Mucosa of descending colon (tissue), 3 donors: Measurements from ENCODE around the gene LMX1B. TPM values are rescaled to one million over a fixed set of nuclear protein-coding genes. Genes with fewer than 3 reads are reported as not detected.

Experiments
- ATAC-seq: fragments of 200-7000 bp; cut with Tn5 transposase; one replicate; pipeline ENCODE4 v1.9.1; 2020; ENCODE audit warnings: mild to moderate bottlenecking, moderate library complexity
- DNase-seq, 3 donors: peaks; one replicate each; pipeline ENCODE4 v3.0.0-alpha.2; 2020
- H3K36me3 ChIP-seq: fragments of 200-600 bp; one replicate; pipeline ENCODE4 v1.8.0; 2021; ENCODE audit warnings: low read depth, mild to moderate bottlenecking
- H3K4me1 ChIP-seq: fragments of 200-600 bp; one replicate; pipeline ENCODE4 v1.8.0; 2021; ENCODE audit warnings: low read depth, mild to moderate bottlenecking
- H3K4me3 ChIP-seq: fragments of 200-600 bp; one replicate; pipeline ENCODE4 v1.8.0; 2021; ENCODE audit warnings: mild to moderate bottlenecking
- H3K9me3 ChIP-seq: fragments of 200-600 bp; one replicate; pipeline ENCODE4 v1.8.0; 2021; ENCODE audit warnings: mild to moderate bottlenecking
- CTCF ChIP-seq: fragments of 200-600 bp; IDR thresholded peaks from one replicate; pipeline ENCODE4 v1.8.0; 2022; ENCODE audit warnings: antibody characterized with exemption, mild to moderate bottlenecking
- intact Hi-C, 2 donors: fragments of 100-400 bp; cut with DNase I in 1 of 2; cut with micrococcal nuclease in 1 of 2; formaldehyde crosslinking; loops; one replicate each; pipeline versions ENCODE4 v1.11.0 to v1.11.1; 2022; cut with DNase I, micrococcal nuclease
- total RNA-seq, 3 donors: library from RNA; stranded (reverse); fragmentation: NEBNext Ultra II Directional in 2 of 3; extraction: Animal tissue kit (Norgen Biotek cat#: 25700) in 2 of 3; gene quantifications; one replicate each; pipeline versions ENCODE4 v1.2.1 to v1.2.4, GENCODE V29; 2021 to 2023
- donor health status: DM: no; HTN: no; CAD: no; lungs with moderate emphysema.
- donor health status: DM: no; HTN: no; CAD: no.
- donor health status: DM: no; HTN: yes; CAD: no.

LMX1B gene
- total RNA-seq, 3 donors from 2014 or later: 0.14 to 0.51 TPM; not detected in 1

- no peak overlapping the region for H3K4me3 ChIP-seq
- no peak for DNase-seq
- TF ChIP-seq CTCF: no peak
- no peaks in the 10 kb centered on the region for H3K9me3 ChIP-seq
- H3K4me1 ChIP-seq: no peaks in the 10 kb centered on the region
- H3K36me3 ChIP-seq: no peaks in the 10 kb centered on the region
- ATAC-seq: no peak
- intact Hi-C loops: no loop called here
Measured at GRCh38 chr9:126683698-126684044, 69.9 kb downstream of the LMX1B start.

- no peak for ATAC-seq
- H3K4me3 ChIP-seq: no peak overlapping the region
- no peaks in the 10 kb centered on the region for H3K36me3 ChIP-seq
- H3K4me1 ChIP-seq: no peaks in the 10 kb centered on the region
- H3K9me3 ChIP-seq: no peaks in the 10 kb centered on the region
- DNase-seq: no peak
- TF ChIP-seq CTCF: no peak
- intact Hi-C loops: no loop called here
Measured at GRCh38 chr9:126684345-126684744, 70.6 kb downstream of the LMX1B start.

GRCh38 chr9:126684965-126685465 is 71.3 kb downstream of the LMX1B start:
- Histone ChIP-seq H3K4me3 (no peak overlapping the region), H3K36me3 (no peaks in the 10 kb centered on the region), H3K4me1 (no peaks in the 10 kb centered on the region), H3K9me3 (no peaks in the 10 kb centered on the region)
- intact Hi-C loops: no loop called here
- no peak for DNase-seq
- no peak for TF ChIP-seq CTCF
- no peak for ATAC-seq

GRCh38 chr9:126687930-126688461 is 74.3 kb downstream of the LMX1B start:
- intact Hi-C loops: no loop called here
- no peak for ATAC-seq
- no peaks in the 10 kb centered on the region for H3K36me3 ChIP-seq
- no peak for TF ChIP-seq CTCF
- H3K9me3 ChIP-seq: no peaks in the 10 kb centered on the region
- no peak overlapping the region for H3K4me3 ChIP-seq
- peak in 1 of 3 donors; percentile 16 for DNase-seq
- no peaks in the 10 kb centered on the region for H3K4me1 ChIP-seq

GRCh38 chr9:126688617-126689016 is 74.9 kb downstream of the LMX1B start:
- no peak for ATAC-seq
- Histone ChIP-seq H3K9me3 (no peaks in the 10 kb centered on the region), H3K4me1 (no peaks in the 10 kb centered on the region), H3K36me3 (no peaks in the 10 kb centered on the region), H3K4me3 (no peak overlapping the region)
- DNase-seq: no peak
- no peak for TF ChIP-seq CTCF
- intact Hi-C loops: no loop called here
